Thoracic aorta (tissue), 2 donors: ENCODE data around the gene ANO3. TPM values are rescaled to one million over a fixed set of nuclear protein-coding genes. Genes with fewer than 3 reads are reported as not detected.

Source experiments
- ATAC-seq: fragments of 150-250 bp; one replicate; pipeline ENCODE4 v1.8.0; 2017; ENCODE audit warnings: low read depth; ENCODE audit not compliant: insufficient number of reproducible peaks, low FRiP score
- DNase-seq: peaks from one replicate; pipeline ENCODE4 v3.0.0-alpha.2; 2020; ENCODE audit warnings: low spot score
- H3K27ac ChIP-seq, 2 donors: fragments of 200-600 bp; sonication (generic); 1 replicate in 1 of 2; 2 replicates in 1 of 2; pipeline ENCODE4 v1.5.1; 2016; ENCODE audit warnings: mild to moderate bottlenecking in 2 of 2, moderate library complexity in 2 of 2
- H3K27me3 ChIP-seq: fragments of 200-600 bp; sonication (generic); replicated peaks from 2 replicates; pipeline ENCODE4 v1.6.0; 2016; ENCODE audit warnings: mild to moderate bottlenecking; ENCODE audit not compliant: insufficient read depth
- H3K36me3 ChIP-seq: fragments of 200-600 bp; sonication (generic); one replicate; pipeline ENCODE4 v1.5.1; 2016
- H3K4me1 ChIP-seq, 2 donors: fragments of 200-600 bp; sonication (generic); 1 replicate in 1 of 2; 2 replicates in 1 of 2; pipeline versions ENCODE4 v1.5.1 to v1.6.0; 2016; ENCODE audit warnings: low read depth in 2 of 2, mild to moderate bottlenecking in 1 of 2; ENCODE audit not compliant: control insufficient read depth in 1 of 2
- H3K4me3 ChIP-seq: fragments of 200-600 bp; sonication (generic); 2 replicates; pipeline ENCODE4 v1.5.1; 2016; ENCODE audit warnings: mild to moderate bottlenecking
- H3K9me3 ChIP-seq: fragments of 200-600 bp; sonication (generic); 2 replicates; pipeline ENCODE4 v1.5.1; 2016
- total RNA-seq, 2 donors: library from RNA; depleted of rRNA; stranded (reverse); fragments of >200 nt; gene quantifications; one replicate each; pipeline versions ENCODE4 v1.1.0 to v1.2.3, GENCODE V29; 2016
- TF ChIP-seq, protein P1 (sequence below): fragments of 200-600 bp; sonication (generic); IDR thresholded peaks from one replicate; pipeline ENCODE4 v1.5.1; 2019; ENCODE audit warnings: antibody characterized with exemption

ANO3 gene
- total RNA-seq, 2 donors from 2014 or later, result 0.71 to 13.4 TPM

DNA sequence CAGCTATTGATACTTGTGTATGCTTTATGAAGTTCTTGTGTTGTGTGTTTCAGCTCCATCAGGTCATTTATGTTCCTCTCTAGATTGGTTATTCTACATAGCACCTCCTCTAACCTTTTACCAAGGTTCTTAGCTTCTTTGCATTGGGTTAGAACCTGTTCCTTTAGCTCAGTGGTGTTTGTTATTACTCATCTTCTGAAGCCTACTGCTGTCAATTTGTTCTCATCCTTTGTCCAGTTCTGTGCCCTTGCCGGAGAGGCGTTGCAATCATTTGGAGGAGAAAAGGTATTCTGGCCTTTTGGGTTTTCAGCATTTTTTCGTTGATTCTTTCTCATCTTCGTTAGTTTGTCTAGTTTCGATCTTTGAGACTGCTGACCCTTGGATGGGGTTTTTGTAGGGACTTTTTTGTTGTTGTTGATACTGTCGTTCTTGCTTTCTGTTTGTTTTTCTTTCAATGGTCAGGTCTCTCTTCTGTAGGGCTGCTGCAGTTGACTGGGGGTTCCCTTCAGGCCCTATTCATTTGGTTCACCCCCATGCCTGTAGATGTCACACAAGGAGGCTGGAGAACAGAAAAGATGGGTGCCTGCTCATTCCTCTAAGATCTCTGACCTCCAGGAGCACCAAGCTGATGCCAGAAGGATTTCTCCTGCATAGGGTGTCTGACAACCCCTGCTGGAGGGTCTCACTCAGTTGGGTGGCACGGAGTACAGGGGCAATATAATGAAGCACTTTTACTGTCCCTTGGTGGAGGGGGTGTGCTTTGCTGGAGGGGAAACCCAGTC is 276.0 kb downstream of the ANO3 start:
- H3K9me3 ChIP-seq, result no peaks in the 10 kb centered on the region
- no peak overlapping the region for H3K4me3 ChIP-seq
- no peaks in the 10 kb centered on the region for H3K4me1 ChIP-seq
- no peak for DNase-seq
- H3K36me3 ChIP-seq, result no peaks in the 10 kb centered on the region
- no peaks in the 10 kb centered on the region for H3K27me3 ChIP-seq
- no peak for ATAC-seq
- H3K27ac ChIP-seq, result no peak overlapping the region
- TF ChIP-seq, protein P1, sequence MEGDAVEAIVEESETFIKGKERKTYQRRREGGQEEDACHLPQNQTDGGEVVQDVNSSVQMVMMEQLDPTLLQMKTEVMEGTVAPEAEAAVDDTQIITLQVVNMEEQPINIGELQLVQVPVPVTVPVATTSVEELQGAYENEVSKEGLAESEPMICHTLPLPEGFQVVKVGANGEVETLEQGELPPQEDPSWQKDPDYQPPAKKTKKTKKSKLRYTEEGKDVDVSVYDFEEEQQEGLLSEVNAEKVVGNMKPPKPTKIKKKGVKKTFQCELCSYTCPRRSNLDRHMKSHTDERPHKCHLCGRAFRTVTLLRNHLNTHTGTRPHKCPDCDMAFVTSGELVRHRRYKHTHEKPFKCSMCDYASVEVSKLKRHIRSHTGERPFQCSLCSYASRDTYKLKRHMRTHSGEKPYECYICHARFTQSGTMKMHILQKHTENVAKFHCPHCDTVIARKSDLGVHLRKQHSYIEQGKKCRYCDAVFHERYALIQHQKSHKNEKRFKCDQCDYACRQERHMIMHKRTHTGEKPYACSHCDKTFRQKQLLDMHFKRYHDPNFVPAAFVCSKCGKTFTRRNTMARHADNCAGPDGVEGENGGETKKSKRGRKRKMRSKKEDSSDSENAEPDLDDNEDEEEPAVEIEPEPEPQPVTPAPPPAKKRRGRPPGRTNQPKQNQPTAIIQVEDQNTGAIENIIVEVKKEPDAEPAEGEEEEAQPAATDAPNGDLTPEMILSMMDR, result no peak

GRCh38 chr11:26608507-26609146 is 276.7 kb downstream of the ANO3 start:
- no peak overlapping the region for H3K27ac ChIP-seq
- no peaks in the 10 kb centered on the region for H3K36me3 ChIP-seq
- no peak overlapping the region for H3K4me3 ChIP-seq
- no peaks in the 10 kb centered on the region for H3K4me1 ChIP-seq
- H3K9me3 ChIP-seq, result peaks cover 2% of the 10 kb centered on the region
- no peaks in the 10 kb centered on the region for H3K27me3 ChIP-seq
- TF ChIP-seq, protein P1, result no peak
- no peak for DNase-seq
- ATAC-seq, result no peak

DNA sequence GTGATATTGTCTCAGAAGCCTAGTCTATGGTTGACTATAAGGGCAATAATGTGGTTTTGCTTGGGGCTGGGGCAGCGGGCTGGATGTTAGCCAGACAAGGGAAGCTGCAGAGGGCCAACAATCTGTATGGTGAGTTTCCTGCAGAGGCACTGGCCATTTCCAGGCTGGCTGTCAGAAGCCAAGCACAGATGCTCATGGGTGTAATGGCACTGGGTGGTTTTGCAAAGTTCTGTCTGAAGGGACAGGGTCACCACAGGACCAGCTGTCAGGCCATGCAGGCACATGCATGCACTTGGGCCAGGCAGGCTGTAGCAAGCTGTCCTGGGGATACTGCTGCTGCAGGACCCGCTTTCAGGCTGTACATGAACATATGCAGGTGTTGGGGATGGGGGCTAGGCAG is 281.8 kb downstream of the ANO3 start:
- TF ChIP-seq, protein P1, result no peak
- DNase-seq (no peak), ATAC-seq (no peak)
- Histone ChIP-seq H3K4me3 (no peak overlapping the region), H3K9me3 (peaks cover 3% of the 10 kb centered on the region), H3K4me1 (no peaks in the 10 kb centered on the region), H3K27me3 (no peaks in the 10 kb centered on the region), H3K36me3 (no peaks in the 10 kb centered on the region), H3K27ac (no peak overlapping the region)

DNA sequence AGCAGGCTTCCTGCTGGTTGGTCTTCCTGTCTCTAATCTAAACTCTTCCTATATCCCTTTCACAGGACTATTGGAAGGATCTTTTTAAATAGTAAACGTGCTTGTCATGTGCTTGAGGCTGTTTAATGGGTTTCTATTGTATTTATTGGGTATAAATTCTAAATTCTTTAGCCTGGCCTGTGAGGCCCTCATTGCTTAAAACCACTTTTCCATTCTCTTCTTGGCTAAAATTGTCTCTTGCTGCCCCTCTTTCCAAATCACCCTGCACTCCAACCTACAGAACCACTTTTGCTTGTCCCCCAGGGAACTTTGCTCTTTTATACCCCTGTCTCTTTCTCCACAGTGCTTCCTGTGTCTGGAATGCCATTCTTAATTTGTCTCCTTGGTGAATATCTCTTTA is 286.5 kb downstream of the ANO3 start:
- no peak overlapping the region for H3K4me3 ChIP-seq
- peaks cover 3% of the 10 kb centered on the region for H3K9me3 ChIP-seq
- H3K36me3 ChIP-seq, result no peaks in the 10 kb centered on the region
- H3K27me3 ChIP-seq, result no peaks in the 10 kb centered on the region
- TF ChIP-seq, protein P1, result no peak
- H3K4me1 ChIP-seq, result no peaks in the 10 kb centered on the region
- DNase-seq (no peak), ATAC-seq (no peak)
- no peak overlapping the region for H3K27ac ChIP-seq

- no peaks in the 10 kb centered on the region for H3K27me3 ChIP-seq
- TF ChIP-seq, protein P1, result no peak
- ATAC-seq (no peak), DNase-seq (no peak)
- no peak overlapping the region for H3K4me3 ChIP-seq
- no peaks in the 10 kb centered on the region for H3K36me3 ChIP-seq
- H3K9me3 ChIP-seq, result no peaks in the 10 kb centered on the region
- H3K4me1 ChIP-seq, result no peaks in the 10 kb centered on the region
- no peak overlapping the region for H3K27ac ChIP-seq
Observed at GRCh38 chr11:26620282-26621045, 288.5 kb downstream of the ANO3 start.
